Measurements from ENCODE around the gene SNX14. TPM values are rescaled to one million over a fixed set of nuclear protein-coding genes. Genes with fewer than 3 reads are reported as not detected.
"Not testable (repeated sequence)": the region's sequence is repeated elsewhere in the genome, so short reads cannot be mapped to it uniquely, and the experiment has no call there.

SNX14 gene
- total RNA-seq, 1 experiment from 2014 or later, result 119 TPM

DNA sequence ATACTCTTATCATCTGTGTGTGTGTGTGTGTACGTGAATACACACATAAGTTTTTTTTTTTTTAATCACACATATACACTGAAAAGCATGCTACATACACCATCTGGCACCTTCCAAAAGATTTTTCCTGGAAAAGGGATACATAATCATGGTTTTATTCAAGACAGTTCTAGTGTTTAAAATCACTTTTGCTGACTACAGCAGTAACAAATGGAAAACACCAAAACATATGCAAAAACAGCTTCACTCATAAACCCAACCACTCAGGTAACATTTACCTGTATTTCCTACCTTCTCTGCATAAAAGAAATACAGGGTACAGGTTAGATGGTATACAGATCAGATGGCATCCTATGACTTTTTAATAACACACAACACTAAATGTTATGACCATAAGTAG lies 2.5 kb downstream of the SNX14 start:
- H3K27ac ChIP-seq (ENCODE audit: low read length), result peak overlapping the region; percentile 13; the same call in 1 of the 2 replicates
- ChIA-PET CTCF (no interaction called here), POLR2A (no interaction called here)
- DNase-seq (ENCODE audit: low read depth, low spot score) (no peak), ATAC-seq (no peak)
- no TSS peak for BruUV-seq (replicated peaks)
- H3K27me3 ChIP-seq (ENCODE audit: control insufficient read depth, insufficient read depth, low read length), result no peaks in the 10 kb centered on the region
- intact Hi-C loops (cut with micrococcal nuclease; ENCODE audit: unreplicated experiment) (no loop called here), in situ Hi-C loops (cut with HindIII; ENCODE audit: low pct_unique_long_range_greater_than_20kb, low sequenced_read_pairs) (no loop called here)
- H3K4me1 ChIP-seq (ENCODE audit: control insufficient read depth, insufficient read depth, low read length), result peaks cover 27% of the 10 kb centered on the region; the same call in 1 of the 2 replicates
- TF ChIP-seq, protein P1, sequence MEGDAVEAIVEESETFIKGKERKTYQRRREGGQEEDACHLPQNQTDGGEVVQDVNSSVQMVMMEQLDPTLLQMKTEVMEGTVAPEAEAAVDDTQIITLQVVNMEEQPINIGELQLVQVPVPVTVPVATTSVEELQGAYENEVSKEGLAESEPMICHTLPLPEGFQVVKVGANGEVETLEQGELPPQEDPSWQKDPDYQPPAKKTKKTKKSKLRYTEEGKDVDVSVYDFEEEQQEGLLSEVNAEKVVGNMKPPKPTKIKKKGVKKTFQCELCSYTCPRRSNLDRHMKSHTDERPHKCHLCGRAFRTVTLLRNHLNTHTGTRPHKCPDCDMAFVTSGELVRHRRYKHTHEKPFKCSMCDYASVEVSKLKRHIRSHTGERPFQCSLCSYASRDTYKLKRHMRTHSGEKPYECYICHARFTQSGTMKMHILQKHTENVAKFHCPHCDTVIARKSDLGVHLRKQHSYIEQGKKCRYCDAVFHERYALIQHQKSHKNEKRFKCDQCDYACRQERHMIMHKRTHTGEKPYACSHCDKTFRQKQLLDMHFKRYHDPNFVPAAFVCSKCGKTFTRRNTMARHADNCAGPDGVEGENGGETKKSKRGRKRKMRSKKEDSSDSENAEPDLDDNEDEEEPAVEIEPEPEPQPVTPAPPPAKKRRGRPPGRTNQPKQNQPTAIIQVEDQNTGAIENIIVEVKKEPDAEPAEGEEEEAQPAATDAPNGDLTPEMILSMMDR (IDR thresholded peaks at IDR 0.05), result no peak
- TF ChIP-seq POLR2AphosphoS5 (IDR thresholded peaks at IDR 0.05; ENCODE audit: low read depth, low read length), result no peak
- no peak for TF ChIP-seq TCF7L2 (IDR thresholded peaks at IDR 0.05; ENCODE audit: low read depth, low read length)
- TF ChIP-seq, protein P2, sequence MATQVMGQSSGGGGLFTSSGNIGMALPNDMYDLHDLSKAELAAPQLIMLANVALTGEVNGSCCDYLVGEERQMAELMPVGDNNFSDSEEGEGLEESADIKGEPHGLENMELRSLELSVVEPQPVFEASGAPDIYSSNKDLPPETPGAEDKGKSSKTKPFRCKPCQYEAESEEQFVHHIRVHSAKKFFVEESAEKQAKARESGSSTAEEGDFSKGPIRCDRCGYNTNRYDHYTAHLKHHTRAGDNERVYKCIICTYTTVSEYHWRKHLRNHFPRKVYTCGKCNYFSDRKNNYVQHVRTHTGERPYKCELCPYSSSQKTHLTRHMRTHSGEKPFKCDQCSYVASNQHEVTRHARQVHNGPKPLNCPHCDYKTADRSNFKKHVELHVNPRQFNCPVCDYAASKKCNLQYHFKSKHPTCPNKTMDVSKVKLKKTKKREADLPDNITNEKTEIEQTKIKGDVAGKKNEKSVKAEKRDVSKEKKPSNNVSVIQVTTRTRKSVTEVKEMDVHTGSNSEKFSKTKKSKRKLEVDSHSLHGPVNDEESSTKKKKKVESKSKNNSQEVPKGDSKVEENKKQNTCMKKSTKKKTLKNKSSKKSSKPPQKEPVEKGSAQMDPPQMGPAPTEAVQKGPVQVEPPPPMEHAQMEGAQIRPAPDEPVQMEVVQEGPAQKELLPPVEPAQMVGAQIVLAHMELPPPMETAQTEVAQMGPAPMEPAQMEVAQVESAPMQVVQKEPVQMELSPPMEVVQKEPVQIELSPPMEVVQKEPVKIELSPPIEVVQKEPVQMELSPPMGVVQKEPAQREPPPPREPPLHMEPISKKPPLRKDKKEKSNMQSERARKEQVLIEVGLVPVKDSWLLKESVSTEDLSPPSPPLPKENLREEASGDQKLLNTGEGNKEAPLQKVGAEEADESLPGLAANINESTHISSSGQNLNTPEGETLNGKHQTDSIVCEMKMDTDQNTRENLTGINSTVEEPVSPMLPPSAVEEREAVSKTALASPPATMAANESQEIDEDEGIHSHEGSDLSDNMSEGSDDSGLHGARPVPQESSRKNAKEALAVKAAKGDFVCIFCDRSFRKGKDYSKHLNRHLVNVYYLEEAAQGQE (IDR thresholded peaks at IDR 0.05; ENCODE audit: insufficient read depth in 1 of 2, low read depth in 2 of 2, low read length in 1 of 2), result no peak
- TF ChIP-seq SIN3A (IDR thresholded peaks at IDR 0.05; ENCODE audit: borderline replicate concordance, insufficient read depth, low read depth, low read length), result no peak
- no peaks in the 10 kb centered on the region; the same call in 1 of the 2 replicates for H3K36me3 ChIP-seq (ENCODE audit: control insufficient read depth, insufficient read depth, low read length)
- H3K4me3 ChIP-seq (ENCODE audit: low read depth in 2 of 2, low read length in 2 of 2), result peak overlapping the region in 1 of 2 experiments; percentile 97; a peak in 1 of 4 replicates
- 0 out of 2 replicates have a peak, but pooled peaks cover 2% of the 10 kb centered on the region for H3K9me3 ChIP-seq (ENCODE audit: control insufficient read depth, insufficient read depth, low read depth, low read length)

DNA sequence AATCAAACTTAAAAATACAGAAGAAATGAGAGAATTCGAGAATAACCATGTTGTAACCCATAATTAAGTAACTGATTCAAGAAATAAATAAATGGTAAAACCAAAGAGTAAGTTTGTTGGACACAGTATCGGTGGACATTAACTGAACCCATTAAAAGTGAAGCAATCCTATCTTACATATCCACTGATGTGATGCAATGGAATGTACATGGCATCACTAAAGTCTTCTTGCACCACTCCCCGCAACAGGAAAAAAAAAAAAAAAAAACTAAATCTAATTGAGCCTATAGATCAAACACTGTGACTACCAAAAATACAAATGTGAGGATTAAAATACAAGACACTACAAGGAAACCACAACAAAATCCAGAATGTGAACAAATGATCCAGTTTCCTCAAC lies 7.9 kb downstream of the SNX14 start:
- in situ Hi-C loops (cut with HindIII; ENCODE audit: low pct_unique_long_range_greater_than_20kb, low sequenced_read_pairs), result no loop called here
- no peaks in the 10 kb centered on the region for H3K36me3 ChIP-seq (ENCODE audit: control insufficient read depth, insufficient read depth, low read length)
- TF ChIP-seq, protein P2 (IDR thresholded peaks at IDR 0.05; ENCODE audit: insufficient read depth in 1 of 2, low read depth in 2 of 2, low read length in 1 of 2), result no peak
- TF ChIP-seq POLR2AphosphoS5 (IDR thresholded peaks at IDR 0.05; ENCODE audit: low read depth, low read length) (no peak), SIN3A (IDR thresholded peaks at IDR 0.05; ENCODE audit: borderline replicate concordance, insufficient read depth, low read depth, low read length) (no peak), TCF7L2 (IDR thresholded peaks at IDR 0.05; ENCODE audit: low read depth, low read length) (no peak)
- TF ChIP-seq, protein P1 (IDR thresholded peaks at IDR 0.05), result no peak
- peaks cover 12% of the 10 kb centered on the region; the same call in 1 of the 2 replicates for H3K9me3 ChIP-seq (ENCODE audit: control insufficient read depth, insufficient read depth, low read depth, low read length)
- no TSS peak for BruUV-seq (replicated peaks)
- intact Hi-C loops (cut with micrococcal nuclease; ENCODE audit: unreplicated experiment), result no loop called here
- no peak for DNase-seq (ENCODE audit: low read depth, low spot score)
- H3K27me3 ChIP-seq (ENCODE audit: control insufficient read depth, insufficient read depth, low read length), result no peaks in the 10 kb centered on the region
- peaks cover 10% of the 10 kb centered on the region for H3K4me1 ChIP-seq (ENCODE audit: control insufficient read depth, insufficient read depth, low read length)
- no peak overlapping the region for H3K27ac ChIP-seq (ENCODE audit: low read length)
- H3K4me3 ChIP-seq (ENCODE audit: low read depth in 2 of 2, low read length in 2 of 2), result no peak overlapping the region
- no peak for ATAC-seq
- ChIA-PET POLR2A (no interaction called here), CTCF (no interaction called here)

DNA sequence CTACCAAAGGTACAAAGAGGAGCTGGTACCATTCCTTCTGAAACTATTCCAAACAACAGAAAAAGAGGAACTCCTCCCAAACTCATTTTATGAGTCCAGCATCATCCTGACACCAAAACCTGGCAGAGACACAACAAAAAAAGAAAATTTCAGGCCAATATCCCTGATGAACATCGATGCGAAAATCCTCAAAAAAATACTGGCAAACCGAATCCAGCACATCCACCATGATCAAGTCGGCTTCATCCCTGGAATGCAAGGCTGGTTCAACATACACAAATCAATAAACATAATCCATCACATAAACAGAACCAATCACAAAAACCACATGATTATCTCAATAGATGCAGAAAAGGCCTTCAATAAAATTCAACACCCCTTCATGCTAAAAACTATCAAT lies 10.8 kb downstream of the SNX14 start:
- in situ Hi-C loops (cut with HindIII; ENCODE audit: low pct_unique_long_range_greater_than_20kb, low sequenced_read_pairs); CTCF ChIA-PET; H3K27me3 ChIP-seq (ENCODE audit: control insufficient read depth, insufficient read depth, low read length); intact Hi-C loops (cut with micrococcal nuclease; ENCODE audit: unreplicated experiment); H3K36me3 ChIP-seq (ENCODE audit: control insufficient read depth, insufficient read depth, low read length); H3K27ac ChIP-seq (ENCODE audit: low read length); POLR2A ChIA-PET; DNase-seq (ENCODE audit: low read depth, low spot score); BruUV-seq (replicated peaks); H3K4me3 ChIP-seq (ENCODE audit: low read depth in 2 of 2, low read length in 2 of 2); ATAC-seq: not testable (repeated sequence)
- H3K9me3 ChIP-seq (ENCODE audit: control insufficient read depth, insufficient read depth, low read depth, low read length), result peaks cover 12% of the 10 kb centered on the region; the same call in 1 of the 2 replicates
- H3K4me1 ChIP-seq (ENCODE audit: control insufficient read depth, insufficient read depth, low read length), result peaks cover 23% of the 10 kb centered on the region

Data from Panc1 (cell line).